Measurements from ENCODE around the gene PALD1. TPM values are rescaled to one million over a fixed set of nuclear protein-coding genes. Genes with fewer than 3 reads are reported as not detected.

The PALD1 gene
- total and polyA plus RNA-seq, 2 of the 4 experiments (the other 2 are of a cell fraction): 0.12 to 0.18 TPM

GRCh38 chr10:70510453-70510852 lies 31.9 kb downstream of the PALD1 start:
- dilution Hi-C loops (cut with HindIII; ENCODE audit: low sequenced_read_pairs, unreplicated experiment): no loop called here
- no peaks in the 10 kb centered on the region for H3K9me3 ChIP-seq (ENCODE audit: control insufficient read depth, insufficient read depth, low read length)
- H3K27ac ChIP-seq (ENCODE audit: insufficient read depth, low read length): no peak overlapping the region
- H2BK5ac ChIP-seq (ENCODE audit: low read depth, low read length, poor library complexity, severe bottlenecking): no peak overlapping the region
- H3K56ac ChIP-seq (ENCODE audit: extremely low read depth, insufficient read depth, low read length): no peak overlapping the region
- CTCF ChIA-PET: no interaction called here
- no peak overlapping the region for H2AFZ ChIP-seq (replicated peaks; ENCODE audit: low read length, poor library complexity)
- TF ChIP-seq FOS (IDR thresholded peaks at IDR 0.05; ENCODE audit: low read depth, low read length) (no peak), MAZ (IDR thresholded peaks at IDR 0.05; ENCODE audit: borderline replicate concordance, low read depth, low read length) (no peak), CHD1 (IDR thresholded peaks at IDR 0.05; ENCODE audit: low read depth, low read length) (no peak), CEBPB (IDR thresholded peaks at IDR 0.05; ENCODE audit: low read depth, low read length) (no peak), NFE2L2 (IDR thresholded peaks at IDR 0.05; ENCODE audit: low read depth, low read length) (no peak), RCOR1 (IDR thresholded peaks at IDR 0.05; ENCODE audit: insufficient replicate concordance, low read length) (no peak), POLR2A (IDR thresholded peaks at IDR 0.05; ENCODE audit: low read depth, low read length) (no peak), CTCF (conservative IDR thresholded peaks at IDR 0.05; ENCODE audit: low read depth, low read length) (no peak), SMC3 (IDR thresholded peaks at IDR 0.05; ENCODE audit: low read depth, low read length) (no peak), RAD21 (IDR thresholded peaks at IDR 0.05; ENCODE audit: low read length) (no peak), BHLHE40 (IDR thresholded peaks at IDR 0.05; ENCODE audit: low read depth, low read length) (no peak), RFX5 (IDR thresholded peaks at IDR 0.05; ENCODE audit: low read depth, low read length) (no peak), ELK1 (IDR thresholded peaks at IDR 0.05; ENCODE audit: borderline replicate concordance, low read depth, low read length) (no peak), MXI1 (IDR thresholded peaks at IDR 0.05; ENCODE audit: borderline replicate concordance, low read depth, low read length) (no peak), MAFK (IDR thresholded peaks at IDR 0.05; ENCODE audit: low read depth, low read length) (no peak)
- TF ChIP-seq, protein P1, sequence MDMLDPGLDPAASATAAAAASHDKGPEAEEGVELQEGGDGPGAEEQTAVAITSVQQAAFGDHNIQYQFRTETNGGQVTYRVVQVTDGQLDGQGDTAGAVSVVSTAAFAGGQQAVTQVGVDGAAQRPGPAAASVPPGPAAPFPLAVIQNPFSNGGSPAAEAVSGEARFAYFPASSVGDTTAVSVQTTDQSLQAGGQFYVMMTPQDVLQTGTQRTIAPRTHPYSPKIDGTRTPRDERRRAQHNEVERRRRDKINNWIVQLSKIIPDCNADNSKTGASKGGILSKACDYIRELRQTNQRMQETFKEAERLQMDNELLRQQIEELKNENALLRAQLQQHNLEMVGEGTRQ (IDR thresholded peaks at IDR 0.05; ENCODE audit: low read depth, low read length): no peak
- no TSS peak for BruUV-seq (replicated peaks)
- H3K4me1 ChIP-seq (ENCODE audit: control insufficient read depth, insufficient read depth, low read length): peaks cover 4% of the 10 kb centered on the region; the same call in 1 of the 2 replicates
- in situ Hi-C loops (cut with MboI; ENCODE audit: low sequenced_read_pairs): no loop called here
- no peak for DNase-seq
- no peak overlapping the region for H2BK120ac ChIP-seq (ENCODE audit: low read depth, low read length)
- peaks cover 21% of the 10 kb centered on the region for H3K27me3 ChIP-seq (ENCODE audit: control insufficient read depth, insufficient read depth, low read length)
- no peak overlapping the region for H3K4ac ChIP-seq (ENCODE audit: low read depth, low read length)
- H4K20me1 ChIP-seq (ENCODE audit: insufficient read depth, low read length): no peaks in the 10 kb centered on the region
- no peak overlapping the region for H3K18ac ChIP-seq (ENCODE audit: low read depth, low read length)
- no peak overlapping the region for H2AK5ac ChIP-seq (ENCODE audit: low read depth, low read length)
- H2BK20ac ChIP-seq (ENCODE audit: low read depth, low read length): no peak overlapping the region
- H3K23ac ChIP-seq (ENCODE audit: low read depth, low read length): no peak overlapping the region
- no peak overlapping the region for H2BK15ac ChIP-seq (ENCODE audit: low read depth, low read length)
- no peak overlapping the region for H2AK9ac ChIP-seq (replicated peaks; ENCODE audit: low read depth, low read length, poor library complexity)
- no peak overlapping the region for H4K91ac ChIP-seq (ENCODE audit: insufficient read depth, low read depth, low read length)
- ATAC-seq (ENCODE audit: low read depth): no peak
- H3K4me2 ChIP-seq (ENCODE audit: low read depth, low read length): no peak overlapping the region
- no peak overlapping the region for H3K4me3 ChIP-seq (ENCODE audit: insufficient read depth, low read depth, low read length)
- H3K14ac ChIP-seq (replicated peaks; ENCODE audit: low read depth, low read length): no peak overlapping the region
- no peak overlapping the region for H4K5ac ChIP-seq (ENCODE audit: low read depth, low read length)
- H3K9me1 ChIP-seq (ENCODE audit: insufficient read depth, low read length): no peaks in the 10 kb centered on the region
- intact Hi-C loops (cut with micrococcal nuclease): no loop called here
- no peak overlapping the region for H4K8ac ChIP-seq (ENCODE audit: low read depth in 2 of 2, low read length in 2 of 2)
- no CpG with 5 or more reads among the region's 4 CpGs for WGBS, 2 experiments (ENCODE audit: extremely low coverage in 2 of 2, insufficient read length in 1 of 2)
- POLR2A ChIA-PET (ENCODE audit: unreplicated experiment): no interaction called here
- H3K36me3 ChIP-seq (ENCODE audit: control insufficient read depth, insufficient read depth, low read length): no peaks in the 10 kb centered on the region
- H3K79me1 ChIP-seq (ENCODE audit: low read depth in 1 of 2, low read length in 2 of 2): no peaks in the 10 kb centered on the region
- H3K9ac ChIP-seq (ENCODE audit: low read depth, low read length): no peak overlapping the region

All from IMR-90 (cell line).